ENCODE measurements around the gene PEMT. TPM values are rescaled to one million over a fixed set of nuclear protein-coding genes. Genes with fewer than 3 reads are reported as not detected.

Gene PEMT
- total RNA-seq, 1 experiment from 2014 or later = 51.5 TPM

GRCh38 chr17:17536702-17537101 is 54.8 kb downstream of the PEMT start:
- DNase-seq (ENCODE audit: low spot score) = no peak

- peak; percentile 64 for DNase-seq (ENCODE audit: low spot score)
Observed at GRCh38 chr17:17535957-17536356, 55.6 kb downstream of the PEMT start.

- no peak for DNase-seq (ENCODE audit: low spot score)
Observed at GRCh38 chr17:17533901-17534441, 57.5 kb downstream of the PEMT start.

GRCh38 chr17:17532991-17533390 is 58.5 kb downstream of the PEMT start:
- no peak for DNase-seq (ENCODE audit: low spot score)

GRCh38 chr17:17531156-17531555 is 60.4 kb downstream of the PEMT start:
- no peak for DNase-seq (ENCODE audit: low spot score)

- no peak for DNase-seq (ENCODE audit: low spot score)
Observed at GRCh38 chr17:17528696-17529652, 62.5 kb downstream of the PEMT start.

GRCh38 chr17:17527956-17528500 is 63.5 kb downstream of the PEMT start:
- no peak for DNase-seq (ENCODE audit: low spot score)

GRCh38 chr17:17527534-17527933 is 64.0 kb downstream of the PEMT start:
- DNase-seq (ENCODE audit: low spot score) = no peak

- DNase-seq (ENCODE audit: low spot score) = no peak
Observed at GRCh38 chr17:17526369-17526768, 65.1 kb downstream of the PEMT start.

GRCh38 chr17:17525956-17526355 is 65.6 kb downstream of the PEMT start:
- no peak for DNase-seq (ENCODE audit: low spot score)

GRCh38 chr17:17525311-17525710 is 66.2 kb downstream of the PEMT start:
- DNase-seq (ENCODE audit: low spot score) = no peak

GRCh38 chr17:17523731-17524490 is 67.6 kb downstream of the PEMT start:
- DNase-seq (ENCODE audit: low spot score) = no peak

- DNase-seq (ENCODE audit: low spot score) = no peak
Observed at GRCh38 chr17:17523001-17523730, 68.3 kb downstream of the PEMT start.

- no peak for DNase-seq (ENCODE audit: low spot score)
Observed at GRCh38 chr17:17520599-17521232, 70.8 kb downstream of the PEMT start.

- DNase-seq (ENCODE audit: low spot score) = no peak
Observed at GRCh38 chr17:17519886-17520285, 71.6 kb downstream of the PEMT start.

- DNase-seq (ENCODE audit: low spot score) = no peak
Observed at GRCh38 chr17:17518951-17519350, 72.6 kb downstream of the PEMT start.

- DNase-seq (ENCODE audit: low spot score) = no peak
Observed at GRCh38 chr17:17518014-17518413, 73.5 kb downstream of the PEMT start.

GRCh38 chr17:17516941-17517720 is 74.4 kb downstream of the PEMT start:
- no peak for DNase-seq (ENCODE audit: low spot score)

- DNase-seq (ENCODE audit: low spot score) = peak; percentile 59
Observed at GRCh38 chr17:17515934-17516930, 75.3 kb downstream of the PEMT start.
